HCT116 (cell line): Measurements from ENCODE around the gene NDUFS6. TPM values are rescaled to one million over a fixed set of nuclear protein-coding genes. Genes with fewer than 3 reads are reported as not detected.

Experiments used
- ATAC-seq: fragments of 200-7000 bp; cut with Tn5 transposase; 2 replicates; pipeline ENCODE4 v1.9.1; 2020; ENCODE audit warnings: mild to moderate bottlenecking, moderate library complexity
- BruUV-seq: library from RNA; stranded (reverse); fragments of 400-500 nt; replicated peaks from 2 replicates; lab custom pipeline; 2021; lab: Mats Ljungman, UMichigan
- CTCF ChIA-PET: fragments of 300-600 bp; sonication (Branson Sonifier 250); formaldehyde crosslinking; loops from one replicate; lab custom pipeline; 2021; ENCODE audit warnings: antibody characterized with exemption; lab: Charles Lee
- POLR2A ChIA-PET: fragments of 300-600, 350-600 bp; sonication (Branson Sonifier 250); formaldehyde crosslinking; loops from one replicate; lab custom pipeline; 2021; ENCODE audit warnings: antibody characterized with exemption; lab: Charles Lee
- RAD21 ChIA-PET, 2 experiments: fragments of 300-600 bp; sonication (Branson Sonifier 250); formaldehyde crosslinking; loops; one replicate each; lab custom pipeline; 2023; ENCODE audit warnings: low total read pairs in 2 of 2; ENCODE audit not compliant: uncharacterized antibody in 2 of 2, unreplicated experiment in 2 of 2, low non-redundant PET in 1 of 2; lab: Charles Lee
- DNase-seq: peaks from one replicate; pipeline ENCODE4 v3.0.0-alpha.2; 2010; ENCODE audit warnings: low read depth, low spot score
- H2AFZ ChIP-seq: fragments of 200-600 bp; shearing (Covaris generic), sonication (generic); 2 replicates; pipeline ENCODE4 v1.6.1; 2017; ENCODE audit warnings: low read depth, mixed run types, mixed read lengths, antibody characterized with exemption, low read length; ENCODE audit not compliant: poor library complexity, severe bottlenecking
- H3K27ac ChIP-seq: 2 replicates; pipeline ENCODE4 v1.5.1; 2012; ENCODE audit warnings: low read depth, low read length
- H3K27me3 ChIP-seq: fragments of 200-600 bp; sonication (generic); 2 replicates; pipeline ENCODE4 v1.6.1; 2016; ENCODE audit warnings: mixed run types, low read length, mixed read lengths; ENCODE audit not compliant: insufficient read depth
- H3K36me3 ChIP-seq, 2 experiments: fragments of 200-500 bp in 1 of 2; fragments of 200-600 bp in 1 of 2; sonication (Bioruptor generic) in 1 of 2; sonication (generic) in 1 of 2; 2 replicates each; pipeline versions ENCODE4 v1.5.1 to v1.6.1; 2014 to 2016; ENCODE audit warnings: low read length in 2 of 2, inconsistent platforms in 1 of 2, mixed read lengths in 1 of 2, mixed run types in 1 of 2; ENCODE audit not compliant: insufficient read depth in 2 of 2, control insufficient read depth in 1 of 2
- H3K4me1 ChIP-seq, 2 experiments: fragments of 200-600 bp in 1 of 2; sonication (generic) in 1 of 2; 2 replicates each; pipeline versions ENCODE4 v1.5.1 to v1.6.1; 2012 to 2017; ENCODE audit warnings: low read length in 2 of 2, inconsistent platforms in 1 of 2, mild to moderate bottlenecking in 1 of 2, mixed read lengths in 1 of 2, mixed run types in 1 of 2, moderate library complexity in 1 of 2; ENCODE audit not compliant: insufficient read depth in 2 of 2, control insufficient read depth in 1 of 2
- H3K4me2 ChIP-seq: fragments of 200-600 bp; sonication (generic); 2 replicates; pipeline ENCODE4 v1.6.1; 2017; ENCODE audit warnings: mixed run types, low read length, mixed read lengths
- H3K4me3 ChIP-seq, 2 experiments: fragments of 200-600 bp in 1 of 2; sonication (generic) in 1 of 2; replicated peaks in 1 of 2; 2 replicates each; pipeline ENCODE4 v1.5.1; 2011 to 2016; ENCODE audit warnings: low read length in 2 of 2, control low read depth in 1 of 2, low read depth in 1 of 2, mild to moderate bottlenecking in 1 of 2, mixed read lengths in 1 of 2, mixed run types in 1 of 2
- H3K79me2 ChIP-seq: fragments of 200-600 bp; sonication (generic); 2 replicates; pipeline ENCODE4 v1.6.1; 2017; ENCODE audit warnings: mild to moderate bottlenecking, mixed run types, low read length, moderate library complexity, mixed read lengths; ENCODE audit not compliant: insufficient read depth
- H3K9ac ChIP-seq: fragments of 200-600 bp; sonication (generic); 2 replicates; pipeline ENCODE4 v1.6.1; 2016; ENCODE audit warnings: low read length, mixed read lengths
- H3K9me2 ChIP-seq: fragments of 200-600 bp; sonication (generic), shearing (Covaris generic); 2 replicates; pipeline ENCODE4 v1.6.1; 2017; ENCODE audit warnings: mixed run types, mild to moderate bottlenecking, moderate library complexity; ENCODE audit not compliant: insufficient read depth
- H3K9me3 ChIP-seq, 2 experiments: fragments of 200-500 bp in 1 of 2; fragments of 200-600 bp in 1 of 2; sonication (Bioruptor generic) in 1 of 2; sonication (generic) in 1 of 2; 2 replicates each; pipeline ENCODE4 v1.6.1; 2014 to 2017; ENCODE audit warnings: low read length in 2 of 2, mixed read lengths in 2 of 2, inconsistent platforms in 1 of 2, low read depth in 1 of 2, mild to moderate bottlenecking in 1 of 2, mixed run types in 1 of 2, moderate library complexity in 1 of 2; ENCODE audit not compliant: control insufficient read depth in 1 of 2, insufficient read depth in 1 of 2
- H4K20me1 ChIP-seq: fragments of 200-600 bp; sonication (generic), shearing (Covaris generic); 2 replicates; pipeline ENCODE4 v1.6.1; 2017; ENCODE audit warnings: mixed run types, mild to moderate bottlenecking, moderate library complexity; ENCODE audit not compliant: insufficient read depth
- ATF3 ChIP-seq: IDR thresholded peaks from 2 replicates; pipeline ENCODE4 v1.6.1; 2012
- CBX3 ChIP-seq: IDR thresholded peaks from 2 replicates; pipeline ENCODE4 v1.6.1; 2012; ENCODE audit warnings: low read depth
- CTCF ChIP-seq, 3 experiments: fragments of 200-600 bp in 1 of 3; sonication (generic) in 1 of 3; IDR thresholded peaks in 2 of 3; conservative IDR thresholded peaks in 1 of 3; 2 replicates each; pipeline ENCODE4 v1.5.1; 2012 to 2017; ENCODE audit warnings: low read depth in 2 of 3, low read length in 2 of 3, antibody characterized with exemption in 1 of 3, borderline replicate concordance in 1 of 3, control low read depth in 1 of 3, mild to moderate bottlenecking in 1 of 3, mixed read lengths in 1 of 3, mixed run types in 1 of 3, moderate library complexity in 1 of 3; ENCODE audit not compliant: insufficient read depth in 1 of 3
- EGR1 ChIP-seq: IDR thresholded peaks from 2 replicates; pipeline ENCODE4 v1.6.1; 2012; ENCODE audit warnings: low read depth
- ELF1 ChIP-seq: IDR thresholded peaks from 2 replicates; pipeline ENCODE4 v1.6.1; 2012; ENCODE audit warnings: low read depth, borderline replicate concordance
- EZH2phosphoT487 ChIP-seq: fragments of 200-600 bp; IDR thresholded peaks from 2 replicates; pipeline ENCODE4 v1.6.1; 2018; ENCODE audit warnings: antibody characterized with exemption, borderline replicate concordance
- FOSL1 ChIP-seq: IDR thresholded peaks from 2 replicates; pipeline ENCODE4 v1.6.1; 2012; ENCODE audit warnings: low read depth
- JUND ChIP-seq: IDR thresholded peaks from 2 replicates; pipeline ENCODE4 v1.6.1; 2012
- POLR2AphosphoS5 ChIP-seq: IDR thresholded peaks from 2 replicates; pipeline ENCODE4 v1.6.1; 2011; ENCODE audit warnings: mild to moderate bottlenecking, low read depth, low read length, moderate library complexity
- RAD21 ChIP-seq: IDR thresholded peaks from 2 replicates; pipeline ENCODE4 v1.6.1; 2012; ENCODE audit warnings: low read depth, mild to moderate bottlenecking
- REST ChIP-seq: IDR thresholded peaks from 2 replicates; pipeline ENCODE4 v1.6.1; 2012; ENCODE audit warnings: low read depth
- TCF7L2 ChIP-seq: IDR thresholded peaks from 2 replicates; pipeline ENCODE4 v1.7.0; 2011; ENCODE audit warnings: borderline replicate concordance, inconsistent platforms; ENCODE audit not compliant: insufficient read depth, insufficient read length; ENCODE audit errors: extremely low read depth
- ZBTB33 ChIP-seq: IDR thresholded peaks from 2 replicates; pipeline ENCODE4 v1.6.1; 2011; ENCODE audit warnings: mild to moderate bottlenecking, low read length, moderate library complexity; ENCODE audit not compliant: insufficient replicate concordance; ENCODE audit errors: extremely low read depth
- intact Hi-C: fragments of 100-400 bp; cut with micrococcal nuclease; formaldehyde crosslinking; loops from 2 replicates; pipeline ENCODE4 v1.10.0; 2022
- total RNA-seq: library from RNA; stranded (reverse); gene quantifications from one replicate; pipeline ENCODE4 v1.2.1, GENCODE V29; 2021; ENCODE audit not compliant: unreplicated experiment

The NDUFS6 gene
- total RNA-seq, 1 experiment from 2014 or later, result 43.8 TPM

- no peak overlapping the region for H3K9ac ChIP-seq
- H3K4me3 ChIP-seq, result no peak overlapping the region
- intact Hi-C loops, result no loop called here
- H3K9me3 ChIP-seq, result no peaks in the 10 kb centered on the region
- no peaks in the 10 kb centered on the region for H3K36me3 ChIP-seq
- RAD21 ChIA-PET, result no interaction called here
- BruUV-seq, result no TSS peak
- POLR2A ChIA-PET, result no interaction called here
- H2AFZ ChIP-seq, result no peak overlapping the region
- CTCF ChIA-PET, result no interaction called here
- no peak overlapping the region for H3K4me2 ChIP-seq
- peaks cover 4% of the 10 kb centered on the region; the same call in 1 of the 2 replicates for H3K27me3 ChIP-seq
- DNase-seq (no peak), ATAC-seq (no peak)
- no peaks in the 10 kb centered on the region for H3K79me2 ChIP-seq
- H4K20me1 ChIP-seq, result no peaks in the 10 kb centered on the region
- H3K27ac ChIP-seq, result no peak overlapping the region
- TF ChIP-seq POLR2AphosphoS5 (no peak), ATF3 (no peak), RAD21 (no peak), FOSL1 (no peak), ELF1 (no peak), JUND (no peak), REST (no peak), CBX3 (no peak), EGR1 (no peak), CTCF (IDR thresholded peaks at IDR 0.05 in 2 of 3, conservative IDR thresholded peaks at IDR 0.05 in 1 of 3; ENCODE audit: borderline replicate concordance in 1 of 3, insufficient read depth in 1 of 3, low read depth in 2 of 3, low read length in 2 of 3) (no peak), EZH2phosphoT487 (no peak), ZBTB33 (no peak), TCF7L2 (no peak)
- H3K4me1 ChIP-seq, result no peaks in the 10 kb centered on the region
- H3K9me2 ChIP-seq, result no peaks in the 10 kb centered on the region
Observed at GRCh38 chr5:1847056-1847455, 45.8 kb downstream of the NDUFS6 start.
